Head of caudate nucleus (tissue), 42 donors: ENCODE data around the gene PWP1.

Experiments used
- DNase-seq, 42 donors: peaks; one replicate each; pipeline versions ENCODE4 v3.0.0 to v3.0.0-alpha.2; 2020 to 2021; ENCODE audit warnings: mixed read lengths in 7 of 42
- intact Hi-C: fragments of 100-400 bp; cut with DNase I; formaldehyde crosslinking; loops from one replicate; pipeline ENCODE4 v1.15.0; 2022

Gene PWP1

GRCh38 chr12:107685360-107686248 is at the start of gene PWP1:
Gene PWP1 (plus strand): TSS chr12:107685799. CDS start chr12:107685900, 101 bp downstream.
- intact Hi-C loops, result loop anchor here (2.0 kb wide), 1 partner anchor 75 kb away; the partner anchor contains the start of gene PRDM4

DNA sequence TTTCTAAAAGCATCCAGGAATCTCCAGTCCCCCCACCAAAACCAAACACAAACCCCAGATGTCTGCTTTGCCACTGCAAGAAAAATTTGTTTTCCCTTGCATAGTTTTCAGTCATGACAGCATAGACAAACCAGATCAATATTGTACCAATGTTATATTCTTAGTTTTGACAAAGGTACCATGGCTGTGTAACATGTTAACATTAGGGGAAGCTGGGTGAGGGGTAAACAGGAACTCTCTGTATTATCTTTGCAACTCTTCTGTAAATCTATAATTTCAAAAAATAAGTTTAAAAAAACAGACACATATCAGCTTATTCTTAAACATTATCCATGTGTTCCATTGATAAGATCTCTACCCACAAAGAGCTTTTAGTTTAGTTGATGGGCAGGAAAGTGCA is 44.4 kb upstream of the PWP1 start:
- intact Hi-C loops, result no loop called here

More at GRCh38 chr12:107685360-107686248, at the start of gene PWP1:
- DNase-seq, result peak; percentile 85 to 97 (median 92)

DNA sequence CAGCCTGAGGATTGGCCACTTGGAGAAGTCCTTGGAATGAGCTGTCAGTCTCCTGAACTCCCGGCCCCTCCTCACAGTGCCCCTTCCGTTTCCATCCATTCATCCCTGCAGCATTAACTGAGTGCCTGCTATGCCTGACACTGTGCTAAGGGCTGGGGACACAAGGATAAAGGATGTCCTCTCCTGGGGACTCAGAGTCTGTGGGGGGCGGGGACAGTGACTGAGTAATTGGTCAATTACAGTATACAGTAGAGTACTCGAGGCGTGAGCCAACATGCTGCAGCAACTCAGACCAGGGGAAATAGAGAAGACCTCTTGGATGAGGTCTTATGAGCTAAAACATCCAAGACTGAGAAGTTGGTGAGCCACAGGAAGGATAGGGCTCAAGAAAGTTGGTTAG is 43.4 kb upstream of the PWP1 start:
- no peak for DNase-seq
- intact Hi-C loops, result no loop called here

More for the DNA sequence above, 44.4 kb upstream of the PWP1 start:
- DNase-seq, result no peak

- DNase-seq, result peak in 21 of 42 donors; percentile 6 to 49 (median 19)
- intact Hi-C loops, result no loop called here
These were observed 39.8 kb upstream of the PWP1 start for GRCh38 chr12:107645630-107646333.

DNA sequence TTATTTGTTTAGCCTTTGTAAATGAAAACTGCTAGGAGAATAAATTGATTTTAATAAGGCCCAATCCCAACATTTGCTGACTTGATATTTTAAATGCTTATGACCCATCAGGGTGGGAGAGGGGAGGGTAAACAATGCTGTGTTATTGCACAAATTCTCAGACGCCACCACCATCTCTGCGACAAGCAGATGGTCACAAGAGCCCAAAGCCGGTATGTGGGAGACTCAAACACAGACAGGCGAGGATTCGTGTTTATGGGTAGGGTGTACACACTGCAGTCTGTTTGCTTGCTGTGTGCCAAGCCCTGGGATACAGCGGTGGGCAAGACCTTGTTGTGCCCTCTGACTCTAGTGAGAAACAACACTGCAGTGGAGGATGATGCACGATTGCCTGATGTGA is 39.2 kb upstream of the PWP1 start:
- no peak for DNase-seq
- intact Hi-C loops, result no loop called here

GRCh38 chr12:107649661-107650061 is 35.9 kb upstream of the PWP1 start:
- intact Hi-C loops, result no loop called here
- peak in 4 of 42 donors; percentile 7 to 13 (median 9) for DNase-seq

- intact Hi-C loops, result no loop called here
- no peak for DNase-seq
These were observed 34.6 kb upstream of the PWP1 start for GRCh38 chr12:107650977-107651376.

DNA sequence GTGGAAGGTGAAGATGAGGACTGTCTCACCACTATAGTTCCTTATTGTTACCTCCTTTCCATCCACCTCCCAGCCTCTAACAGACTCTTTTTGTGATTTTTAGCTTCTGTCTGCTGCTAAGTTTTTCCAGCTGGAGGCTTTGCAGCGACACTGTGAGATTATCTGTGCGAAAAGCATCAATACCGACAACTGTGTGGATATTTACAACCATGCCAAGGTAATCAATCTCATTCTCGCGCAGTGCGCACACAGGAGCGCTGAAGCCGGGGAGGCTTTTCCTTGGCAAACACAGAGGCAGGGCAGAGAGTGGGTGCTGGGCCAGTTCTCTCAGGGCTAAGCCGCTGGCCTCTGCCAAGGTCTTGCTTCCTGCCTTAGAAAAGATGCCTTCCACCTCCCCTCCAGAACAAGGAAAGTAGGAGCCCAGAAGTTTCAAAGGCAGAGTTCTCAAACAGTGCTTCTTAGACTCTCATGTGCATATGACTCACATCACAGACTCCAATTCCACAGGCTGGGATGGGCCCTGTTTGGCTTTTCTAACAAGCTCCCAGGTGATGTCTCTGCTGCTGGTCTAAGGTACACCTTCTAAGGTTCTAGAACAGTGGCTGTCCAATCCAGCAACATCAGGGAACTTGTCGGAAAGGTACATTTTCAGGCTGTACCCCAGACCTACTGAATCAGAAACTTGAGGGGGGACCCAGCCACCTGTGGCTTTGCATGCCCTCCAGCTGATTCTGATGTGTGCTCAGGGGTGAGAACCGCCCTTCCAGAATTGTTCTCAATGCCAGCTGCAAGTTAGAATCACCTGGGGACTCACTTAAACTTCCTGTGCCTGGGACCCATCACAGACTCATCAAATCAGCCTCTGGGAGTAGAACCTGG is 33.8 kb upstream of the PWP1 start:
- peak in 10 of 42 donors; percentile 4 to 50 (median 18) for DNase-seq
- intact Hi-C loops, result no loop called here

DNA sequence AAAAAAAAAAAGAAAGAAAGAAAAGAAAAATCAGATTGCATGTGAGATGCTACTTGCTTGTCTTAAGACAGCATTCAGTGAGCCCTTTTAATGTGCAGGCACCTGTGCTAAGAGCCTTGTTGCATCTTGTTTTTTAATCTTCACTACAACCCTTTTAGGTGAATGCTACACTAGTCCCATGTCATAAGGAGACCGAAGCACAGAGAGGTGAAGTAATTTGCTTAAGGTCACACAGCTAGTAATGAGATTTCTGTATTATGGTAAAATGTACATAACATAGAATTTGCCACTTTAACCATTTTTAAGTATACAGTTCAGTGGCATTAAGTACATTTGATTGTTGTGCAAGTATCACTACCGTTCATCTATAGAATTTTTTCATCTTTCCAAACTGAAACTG is 32.1 kb upstream of the PWP1 start:
- intact Hi-C loops, result no loop called here
- no peak for DNase-seq

DNA sequence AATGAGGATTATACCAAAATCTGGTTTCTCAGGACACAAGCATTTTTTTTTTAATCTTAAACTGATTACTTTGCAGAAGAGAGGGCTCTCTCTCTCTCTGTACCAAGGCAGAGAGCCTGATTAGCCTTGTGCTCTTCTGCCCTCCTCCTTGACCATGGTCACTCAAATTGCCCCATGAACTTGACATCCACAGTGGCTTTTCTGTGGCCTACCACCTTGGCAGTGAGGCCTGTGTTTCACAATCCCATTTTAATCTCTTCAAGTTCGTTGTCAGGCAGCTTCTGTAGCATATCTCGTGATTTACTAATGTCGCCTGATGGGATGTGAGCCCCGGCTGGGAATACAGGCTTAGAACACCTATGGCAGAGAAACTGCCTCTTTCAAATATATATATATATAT is 30.7 kb upstream of the PWP1 start:
- DNase-seq, result no peak
- intact Hi-C loops, result no loop called here

GRCh38 chr12:107655281-107656065 is 30.1 kb upstream of the PWP1 start:
- no peak for DNase-seq
- intact Hi-C loops, result no loop called here

DNA sequence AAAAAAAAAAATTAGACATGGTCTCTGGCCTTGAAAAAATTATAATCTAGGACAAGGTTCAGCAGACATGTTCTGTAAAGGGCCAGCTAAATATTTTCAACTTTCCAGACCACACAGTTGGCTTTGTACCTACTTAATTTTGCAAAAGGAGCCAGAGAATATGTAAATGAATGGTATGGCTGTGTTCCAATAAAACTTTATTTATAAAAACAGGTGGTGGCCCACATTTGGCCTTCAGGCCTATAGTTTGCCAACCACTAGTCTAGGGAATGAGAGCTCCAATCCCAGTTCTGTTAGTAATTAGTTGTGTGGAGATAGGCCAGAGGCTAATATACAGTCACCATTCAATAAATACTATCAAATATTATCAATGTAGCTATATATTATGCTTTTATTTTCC is 29.3 kb upstream of the PWP1 start:
- intact Hi-C loops, result no loop called here
- DNase-seq, result no peak

DNA sequence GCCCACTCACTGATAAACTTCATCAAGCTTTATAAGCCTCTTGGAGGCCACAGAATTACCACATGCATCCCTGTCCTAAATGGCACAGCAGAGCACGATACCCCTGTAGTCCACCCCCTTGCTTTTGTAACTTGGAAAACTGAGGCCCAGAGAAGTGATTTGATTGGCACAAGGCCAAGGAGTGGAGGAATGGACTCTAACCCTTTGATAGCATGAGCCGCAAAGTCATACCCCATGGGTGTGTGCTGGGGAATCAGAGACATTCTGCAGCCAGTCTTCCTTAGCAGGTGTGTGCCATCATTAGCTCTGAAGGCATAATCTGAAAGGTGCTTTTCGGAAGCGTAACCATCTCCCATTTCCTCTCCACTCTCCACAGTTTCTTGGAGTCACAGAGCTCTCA is 28.5 kb upstream of the PWP1 start:
- DNase-seq, result no peak
- intact Hi-C loops, result no loop called here

GRCh38 chr12:107657621-107658020 is 28.0 kb upstream of the PWP1 start:
- intact Hi-C loops, result no loop called here
- no peak for DNase-seq

GRCh38 chr12:107660235-107660634 is 25.4 kb upstream of the PWP1 start:
- intact Hi-C loops, result no loop called here
- no peak for DNase-seq

GRCh38 chr12:107660861-107661415 is 24.7 kb upstream of the PWP1 start:
- intact Hi-C loops, result no loop called here
- peak in 41 of 42 donors; percentile 32 to 82 (median 60) for DNase-seq

- intact Hi-C loops, result no loop called here
- no peak for DNase-seq
These were observed 23.8 kb upstream of the PWP1 start for GRCh38 chr12:107661830-107662229.

DNA sequence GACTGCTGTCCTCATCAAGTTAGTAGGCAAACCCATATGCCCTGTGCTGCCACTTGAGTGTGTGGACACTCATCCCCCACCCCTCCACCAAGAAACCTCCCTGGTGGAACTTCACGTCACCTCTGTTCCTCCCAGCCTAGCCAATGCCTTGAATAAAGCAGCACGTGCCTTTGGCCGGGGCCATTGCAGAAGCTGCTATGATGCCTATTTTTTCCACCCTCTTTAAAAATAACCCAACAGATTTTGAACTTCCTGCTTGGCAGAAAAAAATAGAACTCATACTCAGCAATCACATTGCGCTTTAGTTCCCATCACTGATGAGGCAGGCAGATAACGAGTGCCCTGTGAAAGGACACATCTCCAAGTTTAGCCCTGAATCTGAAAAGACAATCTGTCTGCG is 23.1 kb upstream of the PWP1 start:
- DNase-seq, result peak in 1 of 42 donors; percentile 10
- intact Hi-C loops, result no loop called here
